ENCODE measurements around the gene LRFN4. TPM values are rescaled to one million over a fixed set of nuclear protein-coding genes. Genes with fewer than 3 reads are reported as not detected.
"Not testable (repeated sequence)": the region's sequence is repeated elsewhere in the genome, so short reads cannot be mapped to it uniquely, and the experiment has no call there.

Gene LRFN4
- total RNA-seq = 14.5 TPM

DNA sequence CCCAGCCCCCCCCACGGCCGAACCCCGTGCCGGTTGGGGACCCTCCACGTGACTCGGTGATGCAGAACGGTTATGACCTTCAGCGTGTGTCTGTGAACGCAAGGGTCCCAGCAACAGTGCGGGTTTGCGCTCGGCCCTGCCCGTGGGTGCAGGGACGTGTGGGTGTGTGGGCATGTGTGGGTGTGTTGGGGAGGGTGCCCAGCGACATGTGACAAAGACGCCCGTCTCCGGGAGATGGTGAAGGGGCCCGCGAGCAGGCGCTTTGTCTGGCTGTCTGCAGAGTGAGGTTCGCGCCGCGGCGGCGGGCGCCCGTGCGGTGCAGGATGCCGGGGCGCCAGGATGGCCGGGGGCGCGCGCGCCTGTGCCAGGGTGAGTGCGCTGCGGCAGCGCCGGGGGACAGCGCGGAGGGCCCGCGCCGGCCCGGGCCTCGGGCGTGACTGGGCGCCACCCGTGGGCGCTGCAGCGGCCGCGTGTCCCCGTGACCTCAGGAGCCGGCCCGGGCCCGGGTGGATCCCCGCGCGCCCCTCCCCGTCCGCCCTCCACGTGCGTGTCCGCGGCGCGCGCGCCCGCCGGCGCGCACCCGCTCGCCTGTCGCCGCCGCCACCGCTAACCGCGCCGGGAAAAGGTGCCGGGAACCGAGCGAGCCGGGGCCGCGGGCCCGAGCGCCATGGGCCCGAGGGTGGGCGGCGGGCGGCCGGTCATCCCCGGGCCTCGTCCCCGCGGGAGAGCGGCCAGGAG, at the start of gene LRFN4:
Gene LRFN4, plus strand, starts transcription at position 569 of the 738 bp plus-strand sequence. CDS start 681 bp downstream, outside the sequence.
- ATAC-seq (peak; percentile 12), DNase-seq (ENCODE audit: low spot score) (peak; percentile 72)
- intact Hi-C loops (cut with DNase I) = no loop called here

DNA sequence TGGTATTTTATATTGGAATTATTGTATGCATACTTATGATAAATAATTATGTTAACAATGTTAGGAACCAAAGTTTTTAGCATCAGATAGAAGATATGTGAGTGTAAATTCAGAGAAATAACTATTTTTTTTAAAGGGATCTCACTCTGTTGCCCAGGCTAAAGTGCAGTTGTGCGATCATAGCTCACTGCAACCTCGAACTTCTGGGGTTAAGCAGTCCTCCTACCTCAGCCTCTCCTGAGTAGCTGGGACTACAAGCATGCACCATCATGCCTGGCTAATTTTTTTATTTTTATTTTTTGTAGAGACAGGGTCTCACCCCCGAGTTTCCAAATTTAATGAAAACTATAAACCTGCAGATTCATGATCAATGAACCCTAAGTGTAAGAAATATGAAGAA, 47.3 kb upstream of the LRFN4 start:
- intact Hi-C loops (cut with DNase I) = no loop called here
- no peak for DNase-seq (ENCODE audit: low spot score)
- no peak for ATAC-seq

DNA sequence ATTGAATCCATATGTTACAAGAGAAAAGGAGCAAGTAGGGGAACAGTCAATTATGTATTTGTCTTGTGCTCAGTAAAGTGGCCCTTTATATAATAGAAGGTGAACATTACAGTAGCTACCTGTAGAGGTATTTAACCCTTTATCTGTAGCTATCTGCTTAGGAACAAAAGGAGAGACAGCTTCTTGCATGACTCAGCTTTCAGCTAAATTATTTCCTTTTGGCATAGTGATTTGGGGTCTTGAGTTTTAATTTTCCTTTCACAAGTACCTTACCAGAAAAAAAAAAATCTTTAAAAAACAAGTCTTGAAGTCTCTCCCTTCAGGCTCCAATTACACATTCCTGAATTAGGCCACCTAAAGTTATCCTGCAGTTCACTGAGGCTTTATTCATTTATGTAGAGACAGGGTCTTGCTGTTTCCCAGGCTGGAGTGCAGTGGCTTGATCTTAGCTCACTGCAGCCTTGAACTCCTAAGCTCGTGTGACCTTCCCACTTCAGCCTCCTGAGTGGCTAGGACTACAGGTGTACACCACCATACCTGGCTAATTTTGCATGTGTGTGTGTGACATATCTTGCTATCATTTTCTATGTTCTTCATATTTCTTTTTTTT, 46.2 kb upstream of the LRFN4 start:
- intact Hi-C loops (cut with DNase I) = no loop called here
- DNase-seq (ENCODE audit: low spot score) (no peak), ATAC-seq (no peak)

DNA sequence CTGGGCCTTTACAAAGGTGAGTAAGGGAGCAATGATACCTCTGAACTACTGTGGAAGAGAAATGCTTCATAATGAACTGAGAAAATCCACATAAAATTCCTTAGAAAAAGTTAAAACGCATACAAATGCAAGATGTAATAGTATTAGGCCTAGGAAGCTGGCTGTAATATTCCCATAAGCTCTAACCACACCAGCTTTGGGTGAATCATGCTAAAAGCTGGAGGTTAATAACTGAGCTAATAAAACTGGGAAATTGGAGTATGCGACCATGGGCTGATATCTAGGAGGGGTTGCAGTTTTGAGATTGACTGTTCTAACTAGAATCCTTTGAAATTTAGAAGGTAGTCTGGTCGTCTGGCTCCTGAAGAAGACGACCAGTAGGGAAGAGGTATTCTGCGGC, 42.2 kb upstream of the LRFN4 start:
- intact Hi-C loops (cut with DNase I) = no loop called here
- DNase-seq (ENCODE audit: low spot score) = no peak
- no peak for ATAC-seq

DNA sequence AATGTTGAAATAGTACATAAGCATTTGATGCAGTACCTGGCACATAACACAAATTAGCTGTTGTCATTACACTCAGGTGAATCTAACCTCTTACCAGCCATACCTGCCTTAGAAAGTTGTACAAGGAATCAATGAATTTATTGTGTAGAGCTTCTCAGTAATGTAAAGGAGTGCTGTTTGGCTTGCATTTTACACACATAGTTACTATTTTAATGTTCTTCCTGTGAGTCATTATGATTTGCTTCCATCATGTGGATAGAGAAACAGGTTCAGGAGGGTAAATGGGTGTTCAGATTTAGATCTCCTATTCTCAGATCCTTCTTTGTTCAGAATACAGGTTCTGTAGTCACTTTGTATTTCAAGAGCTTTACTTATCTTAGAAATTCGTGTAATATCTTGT, 41.2 kb upstream of the LRFN4 start:
- intact Hi-C loops (cut with DNase I) = no loop called here
- ATAC-seq (no peak), DNase-seq (ENCODE audit: low spot score) (no peak)

DNA sequence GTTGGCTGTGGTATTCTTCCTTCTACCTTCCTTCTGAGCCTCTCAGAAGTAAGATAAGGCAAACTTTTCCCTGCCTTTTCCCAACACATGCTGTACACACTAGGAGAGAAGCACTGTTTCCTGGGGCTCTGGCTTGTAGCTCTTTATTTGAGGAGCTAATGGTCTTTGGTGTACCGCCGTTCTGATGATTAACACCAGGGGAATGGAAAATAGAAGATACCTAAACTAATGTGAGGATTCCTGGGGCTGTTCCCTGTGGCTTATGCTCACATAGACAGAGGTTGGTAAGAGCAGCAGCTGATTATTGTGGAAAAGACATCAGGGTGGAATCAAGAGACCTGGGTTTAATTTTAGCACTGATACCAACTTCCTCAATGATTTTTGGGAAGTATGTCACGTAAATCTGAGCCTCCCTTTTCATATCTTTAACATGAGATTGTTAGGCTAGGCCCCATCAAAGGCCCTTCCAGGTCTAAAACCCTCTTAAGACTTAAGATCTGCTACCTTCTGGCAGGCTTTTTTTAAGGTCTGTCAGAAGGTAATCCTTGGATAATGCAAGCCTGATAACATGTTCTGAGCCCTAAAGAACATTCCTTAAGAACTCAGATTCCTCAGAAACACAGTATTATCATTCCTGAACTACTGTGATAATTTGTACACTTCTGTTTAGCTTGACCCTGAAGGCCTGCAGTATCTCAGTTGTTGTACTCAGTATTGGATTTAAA, 38.5 kb upstream of the LRFN4 start:
- ATAC-seq = no peak
- DNase-seq (ENCODE audit: low spot score) = no peak

DNA sequence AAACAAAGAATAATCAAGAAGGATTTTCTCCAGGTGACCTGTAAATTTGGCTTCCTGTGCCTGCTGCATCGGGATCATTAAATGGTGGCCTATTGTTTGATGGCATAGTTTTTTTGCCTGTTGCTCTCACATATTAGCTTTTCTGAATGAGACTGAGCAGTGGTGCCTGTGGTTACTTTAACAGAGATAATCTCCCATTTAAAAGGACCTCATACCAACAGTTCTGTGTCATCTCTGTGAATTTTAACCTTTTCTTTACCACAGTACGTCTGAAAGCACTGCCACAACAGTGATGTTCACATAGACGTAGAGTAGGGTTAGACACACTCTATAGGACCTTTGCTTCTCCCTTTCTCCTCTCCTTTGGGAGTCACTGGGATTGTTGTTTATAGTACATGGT, 36.5 kb upstream of the LRFN4 start:
- ATAC-seq (no peak), DNase-seq (ENCODE audit: low spot score) (no peak)
- intact Hi-C loops (cut with DNase I) = no loop called here

More for the DNA sequence above, 38.5 kb upstream of the LRFN4 start:
- intact Hi-C loops (cut with DNase I) = no loop called here

DNA sequence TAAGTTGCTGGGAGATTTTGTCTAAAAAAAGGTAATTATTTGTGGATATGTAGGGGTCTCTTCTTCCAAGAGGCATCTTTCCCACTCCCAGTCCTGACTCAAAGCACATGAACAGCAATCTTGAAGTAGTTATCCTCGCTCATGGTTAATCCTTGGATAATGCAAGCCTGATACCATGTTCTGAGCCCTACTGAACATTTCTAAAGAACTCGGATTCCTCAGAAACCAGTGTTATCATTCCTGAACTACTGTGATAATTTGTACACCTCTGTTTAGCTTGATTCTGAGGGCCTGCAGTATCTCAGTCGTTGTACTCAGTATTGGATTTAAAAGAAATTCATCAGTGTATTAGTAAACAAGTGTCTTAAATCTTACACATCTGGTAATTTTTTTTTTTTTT, 36.0 kb upstream of the LRFN4 start:
- no peak for ATAC-seq
- DNase-seq (ENCODE audit: low spot score) = no peak
- intact Hi-C loops (cut with DNase I) = no loop called here

DNA sequence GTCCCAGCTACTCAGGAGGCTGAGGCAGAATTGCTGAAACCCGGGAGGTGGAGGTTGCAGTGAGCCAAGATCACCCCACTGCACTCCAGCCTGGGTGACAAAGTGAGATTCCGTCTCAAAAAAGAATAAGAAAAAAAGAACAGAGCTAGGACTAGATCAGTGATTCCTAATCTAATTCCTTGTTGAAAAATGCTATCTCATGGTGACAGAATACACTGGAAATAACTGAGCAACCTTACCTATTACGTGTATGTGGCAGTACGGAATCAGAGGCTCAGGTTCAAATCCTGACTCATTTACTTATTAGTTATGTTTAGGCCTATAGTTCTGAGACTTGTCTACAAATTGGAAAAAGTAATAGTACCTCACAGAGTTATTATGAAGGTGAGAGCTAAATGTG, 33.2 kb upstream of the LRFN4 start:
- no peak for DNase-seq (ENCODE audit: low spot score)
- intact Hi-C loops (cut with DNase I) = no loop called here

DNA sequence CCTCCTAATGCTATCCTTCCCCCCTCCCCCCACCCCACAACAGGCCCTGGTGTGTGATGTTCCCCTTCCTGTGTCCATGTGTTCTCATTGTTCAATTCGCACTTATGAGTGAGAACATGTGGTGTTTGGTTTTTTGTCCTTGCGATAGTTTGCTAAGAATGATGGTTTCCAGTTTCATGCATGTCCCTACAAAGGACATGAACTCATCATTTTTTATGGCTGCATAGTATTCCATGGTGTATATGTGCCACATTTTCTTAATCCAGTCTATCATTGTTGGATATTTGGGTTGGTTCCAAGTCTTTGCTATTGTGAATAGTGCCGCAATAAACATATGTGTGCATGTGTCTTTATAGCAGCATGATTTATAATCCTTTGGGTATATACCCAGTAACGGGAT, 32.3 kb upstream of the LRFN4 start:
- DNase-seq (ENCODE audit: low spot score); intact Hi-C loops (cut with DNase I); ATAC-seq: not testable (repeated sequence)

More for the DNA sequence above, 33.2 kb upstream of the LRFN4 start:
- no peak for ATAC-seq

DNA sequence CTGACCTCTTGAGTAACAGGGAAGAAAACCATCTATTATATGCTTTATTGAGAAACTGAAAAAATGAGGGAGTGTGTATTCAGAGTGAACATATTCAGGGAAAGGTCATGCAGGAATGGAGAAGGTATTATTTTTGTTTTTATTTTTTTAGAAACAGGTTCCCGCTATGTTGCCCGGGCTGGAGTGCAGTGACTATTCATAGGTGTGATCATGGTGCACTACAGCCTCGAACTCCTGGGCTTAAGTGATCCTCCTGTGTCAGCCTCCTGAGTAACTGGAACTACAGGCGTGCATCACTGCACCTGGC, 22.4 kb upstream of the LRFN4 start:
- intact Hi-C loops (cut with DNase I) = loop anchor here (10.0 kb wide), 1 partner anchor 400 kb away; the partner anchor contains the start of gene MRPL11
- no peak for ATAC-seq
- DNase-seq (ENCODE audit: low spot score) = no peak

DNA sequence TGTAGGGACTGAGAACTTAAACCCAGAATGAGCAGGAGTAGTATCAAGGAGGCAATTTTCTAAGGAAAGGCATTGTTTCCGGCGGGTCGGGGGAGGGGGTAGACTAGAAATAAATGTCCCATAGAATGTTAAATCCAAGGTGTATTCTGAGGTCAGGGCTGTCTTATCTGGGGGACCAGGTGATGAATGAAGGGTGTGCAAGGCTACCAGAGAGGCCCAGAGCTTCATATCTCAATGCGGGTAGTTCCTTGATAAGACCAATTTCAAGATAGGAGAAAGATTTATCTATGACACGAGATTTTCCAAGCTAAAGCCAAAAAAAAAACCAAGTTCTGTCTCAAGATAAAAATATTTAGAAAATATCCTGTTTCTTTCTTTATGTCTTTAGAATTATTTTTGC, 21.9 kb upstream of the LRFN4 start:
- intact Hi-C loops (cut with DNase I) = loop anchor here (5.0 to 10.0 kb wide), 2 partner anchors 138 to 400 kb away; partner anchors contain the start of gene MRPL11
- DNase-seq (ENCODE audit: low spot score) (no peak), ATAC-seq (no peak)

DNA sequence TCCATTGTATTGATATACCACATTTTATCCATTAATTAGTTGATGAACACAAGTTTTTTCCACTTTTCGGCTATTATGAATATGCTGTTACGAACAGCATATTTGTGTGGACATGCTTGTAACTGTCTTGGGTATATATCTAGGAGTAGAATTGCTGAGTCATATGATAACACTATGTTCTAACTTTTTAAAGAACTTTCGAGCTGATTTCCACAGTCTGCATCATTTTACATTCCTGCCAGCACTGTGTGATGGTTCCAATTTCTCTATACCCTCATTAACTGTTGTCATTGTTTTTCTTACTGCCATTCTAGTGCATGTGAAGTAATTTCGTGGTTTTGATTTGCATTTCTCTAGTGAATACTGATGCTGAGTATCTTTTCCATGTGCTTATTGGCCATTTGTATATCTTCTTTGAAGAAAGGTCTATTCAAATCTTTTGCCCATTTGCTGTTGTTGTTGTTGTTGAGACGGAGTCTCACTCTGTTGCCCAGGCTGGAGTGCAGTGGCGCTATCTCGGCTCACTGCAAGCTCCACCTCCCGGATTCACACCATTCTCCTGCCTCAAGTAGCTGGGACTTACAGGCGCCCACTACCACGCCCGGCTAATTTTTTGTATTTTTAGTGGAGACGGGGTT, 21.0 kb upstream of the LRFN4 start:
- DNase-seq (ENCODE audit: low spot score) (no peak), ATAC-seq (no peak)
- intact Hi-C loops (cut with DNase I) = loop anchor here (5.0 to 10.0 kb wide), 2 partner anchors 139 to 401 kb away; partner anchors contain the start of gene MRPL11

DNA sequence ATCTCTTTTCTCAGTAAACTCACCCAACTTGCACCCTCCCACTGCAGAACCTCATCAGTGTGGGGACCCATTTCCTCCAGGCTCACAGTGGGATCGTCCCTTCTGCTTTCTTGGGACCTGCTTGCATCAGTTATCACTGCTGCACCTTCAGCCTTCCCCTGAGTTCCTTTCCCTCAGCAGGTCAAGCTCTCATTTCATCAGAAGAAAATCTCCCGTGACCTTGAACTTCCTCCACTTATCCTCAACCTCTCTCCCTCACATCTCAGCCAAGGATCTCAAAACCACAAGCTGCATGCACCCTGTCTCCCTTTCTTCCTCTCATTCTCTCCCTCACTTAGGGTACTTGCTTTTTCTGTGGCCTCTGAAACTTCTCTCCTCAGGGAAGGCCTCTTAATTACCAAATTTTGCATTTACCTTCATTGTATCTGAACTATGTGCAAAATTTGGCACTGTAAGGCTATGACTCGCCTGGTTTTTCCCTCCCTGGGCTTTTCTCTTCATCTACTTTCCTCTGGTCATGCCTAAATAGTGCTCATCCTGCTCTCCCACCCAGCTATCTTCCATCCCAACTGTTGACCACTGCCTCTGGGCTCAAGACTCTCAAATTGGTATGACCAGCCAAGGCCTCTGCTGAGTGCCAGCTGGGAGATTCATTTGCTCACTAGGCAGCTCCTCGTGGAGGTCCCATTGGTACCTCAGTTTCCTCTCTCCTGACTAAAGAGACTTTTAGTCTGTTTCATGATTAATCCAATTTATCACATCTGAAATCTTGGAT, 16.4 kb upstream of the LRFN4 start:
- no peak for ATAC-seq
- intact Hi-C loops (cut with DNase I) = no loop called here
- DNase-seq (ENCODE audit: low spot score) = no peak

DNA sequence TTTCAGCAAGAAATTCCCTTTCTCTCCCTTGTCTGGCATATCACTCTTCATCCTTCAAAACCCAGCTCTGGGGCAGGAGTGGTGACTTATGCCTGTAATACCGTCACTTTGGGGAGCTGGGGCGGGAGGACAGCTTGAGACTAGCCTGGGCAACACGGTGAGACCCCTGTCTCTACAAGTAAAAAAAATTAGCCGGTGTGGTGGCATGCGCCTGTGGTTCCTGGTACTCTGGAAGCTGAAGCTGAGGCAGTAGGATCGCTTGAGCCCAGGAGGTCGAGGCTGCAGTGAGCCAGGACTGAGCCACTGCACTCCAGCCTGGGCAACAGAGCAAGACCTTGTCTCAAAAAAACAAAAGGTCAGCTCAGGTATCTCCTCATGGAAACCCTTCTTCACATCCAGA, 15.0 kb upstream of the LRFN4 start:
- intact Hi-C loops (cut with DNase I) = no loop called here

DNA sequence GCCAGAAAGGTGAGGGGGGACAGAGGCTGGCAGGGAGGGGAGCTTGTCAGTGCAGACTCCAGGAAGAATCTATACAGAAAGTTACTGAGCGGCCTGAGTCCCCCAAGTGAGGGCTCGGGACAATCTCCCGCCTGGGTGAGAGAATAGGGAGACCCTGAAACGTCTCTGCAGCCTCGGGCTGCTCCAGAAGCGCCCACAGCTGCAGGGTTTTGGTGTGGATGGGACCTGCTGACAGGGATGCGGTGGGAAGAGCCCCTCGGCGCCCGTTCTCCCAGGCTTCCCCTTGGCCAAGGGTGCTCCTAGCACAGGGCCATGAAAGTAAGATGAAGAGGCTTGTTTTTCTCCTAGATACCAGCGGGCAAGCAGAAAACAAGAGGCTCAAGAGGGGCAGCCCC, 14.4 kb upstream of the LRFN4 start:
- ATAC-seq = peak; percentile 5
- intact Hi-C loops (cut with DNase I) = no loop called here
- no peak for DNase-seq (ENCODE audit: low spot score)

More for the DNA sequence above, 15.0 kb upstream of the LRFN4 start:
- DNase-seq (ENCODE audit: low spot score) = no peak
- no peak for ATAC-seq

DNA sequence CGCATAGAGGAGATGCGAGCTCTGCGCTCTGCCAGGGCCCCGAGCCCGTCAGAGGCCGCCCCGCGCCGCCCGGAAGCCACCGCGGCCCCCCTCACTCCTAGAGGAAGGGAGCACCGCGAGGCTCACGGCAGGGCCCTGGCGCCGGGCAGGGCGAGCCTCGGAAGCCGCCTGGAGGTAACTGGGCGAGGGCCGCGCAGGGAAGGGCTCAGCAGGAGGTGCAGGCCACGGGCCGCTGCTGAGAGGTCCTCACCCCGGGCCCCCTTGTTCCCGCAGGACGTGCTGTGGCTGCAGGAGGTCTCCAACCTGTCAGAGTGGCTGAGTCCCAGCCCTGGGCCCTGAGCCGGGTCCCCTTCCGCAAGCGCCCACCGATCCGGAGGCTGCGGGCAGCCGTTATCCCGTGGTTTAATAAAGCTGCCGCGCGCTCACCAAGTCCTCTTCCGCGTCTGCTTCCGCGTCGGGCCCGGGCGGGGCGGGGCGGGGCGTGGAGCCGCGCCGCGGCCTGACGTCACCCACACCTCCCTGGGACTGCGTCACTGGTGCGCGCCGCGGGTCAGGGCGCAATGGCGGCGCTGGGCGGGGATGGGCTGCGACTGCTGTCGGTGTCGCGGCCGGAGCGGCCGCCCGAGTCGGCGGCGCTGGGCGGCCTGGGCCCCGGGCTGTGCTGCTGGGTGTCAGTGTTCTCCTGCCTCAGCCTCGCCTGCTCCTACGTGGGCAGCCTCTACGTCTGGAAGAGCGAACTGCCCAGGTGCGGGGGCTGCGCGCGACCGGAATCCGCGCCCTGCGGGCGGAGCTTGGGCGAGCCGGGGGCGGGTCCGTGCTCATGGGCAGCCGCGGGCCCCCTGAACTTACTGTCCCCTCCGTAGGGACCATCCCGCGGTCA, 13.7 kb upstream of the LRFN4 start, which contains the start of gene RCE1:
Gene RCE1, plus strand, starts transcription at position 546 of the 880 bp plus-strand sequence. Its CDS starts 15 bp downstream, at position 561.
- ATAC-seq (peak; percentile 95), DNase-seq (ENCODE audit: low spot score) (peak; percentile 94)
- intact Hi-C loops (cut with DNase I) = no loop called here
